Skin of body (tissue), 2 donors: ENCODE results near the gene CSNK1G3. TPM values are rescaled to one million over a fixed set of nuclear protein-coding genes. Genes with fewer than 3 reads are reported as not detected.
"Not testable (repeated sequence)": the region's sequence is repeated elsewhere in the genome, so short reads cannot be mapped to it uniquely, and the experiment has no call there.

Experiments used
- DNase-seq: peaks from one replicate; lab custom pipeline; 2025; lab: John Stamatoyannopoulos, UW
- total RNA-seq: library from RNA; depleted of rRNA; stranded (reverse); fragments of >200 nt; gene quantifications from one replicate; pipeline ENCODE4 v1.2.3, GENCODE V29; 2014

The CSNK1G3 gene
- total RNA-seq: 72.1 TPM

DNA sequence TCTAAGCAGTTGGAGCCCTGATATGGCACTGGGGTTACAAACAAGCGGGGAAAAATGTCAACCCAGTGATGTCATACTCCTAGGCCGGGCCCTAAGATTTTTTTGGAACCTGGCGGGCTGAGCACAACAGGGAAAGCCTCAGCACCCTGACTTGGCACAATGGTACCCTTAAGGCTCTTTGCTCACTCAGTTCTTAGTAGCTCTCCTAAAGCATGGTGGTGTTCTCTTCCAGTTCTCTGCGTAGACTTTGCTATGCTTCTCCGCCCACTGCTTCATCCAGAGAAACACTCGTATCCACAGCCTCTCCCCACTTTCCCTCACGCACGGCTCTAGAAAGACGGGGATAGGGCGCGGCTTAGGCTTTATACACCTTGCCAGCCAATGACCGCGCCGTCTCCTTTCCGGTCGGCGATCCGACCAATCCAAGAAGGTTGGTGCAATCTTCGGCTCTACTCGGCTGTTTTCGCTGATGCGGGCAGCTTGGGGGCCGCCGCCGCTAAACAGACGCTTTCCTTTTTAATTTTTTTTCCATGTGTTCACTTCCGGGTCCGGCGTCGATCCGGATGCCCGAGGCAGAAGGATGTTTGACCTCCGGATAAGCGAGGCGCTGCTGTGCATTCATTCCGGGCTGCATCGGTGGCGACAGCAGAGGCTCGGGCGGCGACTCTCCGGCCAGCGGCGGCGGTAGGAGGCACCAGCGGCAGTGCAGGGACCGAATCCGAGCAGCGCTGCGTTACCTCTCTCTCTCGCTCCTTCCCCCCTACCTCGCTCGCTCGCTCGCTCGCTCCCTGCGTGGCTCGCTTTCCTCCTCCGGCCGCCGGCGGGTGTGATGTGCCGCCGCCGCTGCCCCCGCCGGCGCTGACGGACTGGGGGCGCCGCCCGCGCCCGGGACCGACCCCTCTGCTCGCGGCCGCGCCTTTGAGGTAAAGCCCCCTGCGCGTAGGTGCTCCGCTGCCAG, at the start of gene CSNK1G3:
CSNK1G3 (plus strand) TSS at position 530 of the 958 bp plus-strand sequence. CDS start 33,487 bp downstream, outside the sequence.
- peak; percentile 99 for DNase-seq

DNA sequence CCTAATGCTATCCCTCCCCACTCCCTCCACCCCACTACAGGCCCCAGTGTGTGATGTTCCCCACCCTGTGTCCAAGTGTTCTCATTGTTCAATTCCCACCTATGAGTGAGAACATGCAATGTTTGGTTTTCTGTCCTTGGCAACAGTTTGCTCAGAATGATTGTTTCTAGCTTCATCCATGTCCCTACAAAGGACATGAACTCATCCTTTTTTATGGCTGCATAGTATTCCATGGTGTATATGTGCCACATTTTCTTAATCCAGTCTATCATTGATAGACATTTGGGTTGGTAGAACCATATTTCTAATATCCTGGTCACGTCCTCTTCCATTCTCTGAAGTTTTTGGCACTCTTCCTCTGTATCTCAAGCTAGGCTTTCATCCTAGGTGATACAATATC, 45.1 kb upstream of the CSNK1G3 start:
- not testable (repeated sequence) for DNase-seq

DNA sequence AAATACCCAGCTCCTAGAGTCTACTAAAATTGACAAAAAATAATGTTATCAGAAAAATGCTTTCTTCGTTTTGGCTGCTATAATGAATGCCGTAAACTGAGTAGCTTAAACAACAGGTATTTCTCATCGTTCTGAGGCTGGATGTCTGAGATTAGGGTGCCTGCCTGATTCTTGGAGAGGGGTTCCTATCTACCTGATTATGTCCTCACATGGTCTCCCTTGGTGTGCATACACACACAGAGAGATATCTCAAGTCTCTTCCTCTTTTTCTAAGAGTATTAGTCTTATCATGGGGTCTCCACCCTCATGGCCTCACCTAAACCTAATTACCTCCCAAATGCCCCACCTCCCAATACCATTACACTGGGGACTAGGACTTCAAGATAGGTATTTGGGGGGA, 40.6 kb upstream of the CSNK1G3 start:
- DNase-seq: no peak

DNA sequence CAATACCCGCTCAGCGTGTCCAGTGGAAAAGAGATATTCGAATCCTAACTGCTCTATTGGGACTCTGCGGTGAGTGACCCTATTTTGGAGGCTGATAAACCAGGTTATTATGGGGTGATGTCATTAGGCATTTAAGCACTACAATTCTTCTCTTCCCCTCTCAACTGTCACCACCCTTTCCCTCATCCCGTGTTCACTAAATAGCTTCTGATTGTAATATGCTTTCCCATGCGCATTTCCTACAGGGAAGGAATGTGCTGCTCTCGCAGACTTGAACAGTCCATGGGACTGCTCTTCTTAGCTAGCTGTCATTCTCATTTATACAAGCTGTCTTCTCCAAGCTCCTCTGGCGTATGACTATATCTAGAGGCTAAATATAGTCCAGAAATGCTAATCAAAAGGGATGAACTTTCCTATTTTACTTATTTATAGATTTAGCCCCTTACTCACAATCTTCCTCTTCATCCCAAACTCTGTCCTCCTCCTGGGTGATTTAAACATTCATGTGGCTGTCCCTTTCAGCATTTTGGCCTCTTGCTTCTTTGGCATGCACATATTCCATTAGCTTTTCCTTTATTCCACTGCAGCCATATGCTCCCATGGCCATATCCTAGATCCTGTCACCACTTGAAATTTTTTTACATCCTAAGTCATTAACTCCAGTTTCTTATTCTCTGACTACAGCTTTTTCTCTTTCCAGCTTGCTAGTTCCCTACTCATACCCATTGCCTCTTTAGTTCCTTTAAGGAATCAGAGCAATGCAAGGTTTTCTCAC, 39.6 kb upstream of the CSNK1G3 start:
- DNase-seq: no peak

DNA sequence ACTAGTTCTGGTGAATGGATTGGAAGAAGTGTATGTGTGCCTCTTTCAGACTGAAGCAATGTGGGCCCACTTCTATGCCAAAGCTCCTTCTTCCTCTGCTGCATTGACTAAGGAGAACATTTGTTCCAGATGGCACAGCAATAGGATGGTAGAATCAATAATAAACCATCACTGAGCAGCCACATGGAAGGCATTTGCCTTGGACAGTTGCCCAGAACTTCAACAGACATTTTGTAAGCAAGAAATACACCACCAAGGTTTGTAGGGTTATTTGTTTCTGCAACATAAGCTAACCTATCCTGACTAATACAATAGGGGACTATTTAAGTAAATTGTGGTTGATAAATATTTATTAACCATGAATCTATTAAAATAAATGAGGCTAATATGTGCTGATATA, 37.7 kb upstream of the CSNK1G3 start:
- DNase-seq: no peak

DNA sequence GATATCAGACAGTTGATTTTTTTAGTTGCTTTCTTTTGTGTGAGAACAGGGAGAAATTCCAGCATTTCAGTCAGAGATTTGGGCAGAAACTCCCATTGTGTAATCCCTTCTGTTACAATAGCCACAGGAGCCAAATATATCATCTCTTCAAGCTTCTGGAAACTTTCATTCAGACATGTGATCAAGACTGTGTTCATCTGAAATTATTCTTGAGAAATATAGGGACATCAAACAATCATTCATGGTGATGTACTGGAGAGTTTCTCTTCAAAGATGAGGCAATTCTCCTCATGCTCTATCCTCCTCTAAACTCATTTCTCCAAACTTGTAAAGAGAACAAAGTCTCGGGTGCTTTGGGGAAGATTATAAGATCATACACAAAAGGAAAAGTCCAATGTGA, 35.2 kb upstream of the CSNK1G3 start:
- DNase-seq: no peak

DNA sequence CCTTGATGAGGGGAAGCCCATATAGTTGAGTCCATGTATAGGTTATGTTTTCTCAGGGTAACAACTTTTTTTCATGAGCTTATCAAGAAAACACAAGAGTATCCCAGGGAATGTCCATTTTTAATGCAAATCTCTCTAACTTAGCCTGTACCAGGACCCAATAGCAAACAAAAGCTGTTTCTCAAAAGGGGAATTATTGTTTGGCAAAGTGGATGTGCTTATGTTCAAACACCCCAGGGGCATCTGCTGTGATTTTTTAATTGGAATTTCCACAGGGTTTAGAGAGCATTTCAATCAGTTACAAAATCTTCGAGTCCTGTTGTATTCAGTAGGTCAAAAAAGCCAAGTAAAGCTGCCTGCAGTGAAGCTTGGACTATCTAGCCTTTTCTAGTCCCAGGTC, 33.4 kb upstream of the CSNK1G3 start:
- no peak for DNase-seq

DNA sequence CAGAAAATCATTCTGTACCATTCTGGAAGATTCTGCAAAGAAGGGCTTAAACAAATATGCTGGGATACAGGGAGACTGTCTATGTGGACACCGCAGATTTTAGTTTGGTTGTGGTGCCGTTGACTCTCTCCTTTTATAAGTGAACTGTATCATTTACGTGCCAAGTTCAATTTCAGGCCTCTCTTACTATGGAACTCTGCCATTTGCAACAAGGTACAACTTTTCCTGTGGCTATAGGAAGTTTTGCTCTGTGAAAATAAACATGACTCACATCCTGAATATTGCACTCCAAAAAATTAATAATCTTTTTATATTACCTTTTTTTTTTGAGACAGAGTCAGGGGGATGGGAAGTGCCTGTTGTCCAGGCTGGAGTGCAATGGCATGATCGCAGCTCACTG, 29.7 kb upstream of the CSNK1G3 start:
- no peak for DNase-seq

DNA sequence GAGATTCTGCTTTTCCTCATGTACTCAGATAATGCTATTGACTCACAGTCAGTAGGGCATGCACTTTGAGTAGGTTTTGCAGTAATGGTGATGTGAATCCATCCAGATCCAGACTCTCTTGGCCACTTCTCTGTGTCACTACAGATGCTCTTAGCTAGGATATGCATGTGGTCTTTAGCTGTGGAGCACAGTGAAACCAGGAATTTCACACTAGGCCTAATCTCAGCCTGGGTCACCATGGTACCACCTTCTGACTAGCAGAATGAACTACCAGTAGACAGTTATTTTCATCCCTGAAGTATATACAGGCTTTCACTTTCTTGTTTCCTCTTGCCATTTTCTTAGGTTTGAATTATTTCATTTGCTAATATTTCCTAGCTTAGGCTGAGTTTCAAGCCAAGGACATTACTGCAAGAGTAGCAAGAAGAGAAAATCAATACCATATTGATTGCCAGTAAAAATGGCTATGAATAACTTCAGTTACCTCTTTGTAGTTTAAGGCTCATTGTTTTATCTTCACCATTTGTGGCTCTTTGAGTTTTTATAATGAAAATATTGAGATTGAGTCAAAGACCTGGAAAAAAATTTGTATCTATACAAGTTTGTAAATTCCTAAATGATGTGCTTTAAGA, 28.4 kb upstream of the CSNK1G3 start:
- no peak for DNase-seq

DNA sequence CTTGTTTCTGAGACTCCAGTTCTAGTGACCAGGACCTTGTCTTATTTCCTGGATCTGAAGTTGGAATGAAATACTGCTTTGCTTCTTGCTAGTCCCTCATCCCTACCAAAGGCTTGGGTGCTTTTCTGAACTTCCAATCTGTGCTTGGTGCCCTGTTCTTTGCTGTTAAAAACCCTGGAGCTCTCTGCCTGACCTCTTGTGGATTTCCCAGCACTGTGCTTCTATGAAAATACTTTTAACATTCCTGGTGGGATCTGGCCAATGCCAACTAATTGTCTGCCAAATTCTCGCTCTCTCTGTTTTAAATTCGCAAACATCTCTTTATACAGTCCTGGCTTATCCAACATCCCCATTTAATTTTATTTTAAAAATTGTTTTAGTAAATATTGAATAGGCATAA, 26.7 kb upstream of the CSNK1G3 start:
- no peak for DNase-seq

DNA sequence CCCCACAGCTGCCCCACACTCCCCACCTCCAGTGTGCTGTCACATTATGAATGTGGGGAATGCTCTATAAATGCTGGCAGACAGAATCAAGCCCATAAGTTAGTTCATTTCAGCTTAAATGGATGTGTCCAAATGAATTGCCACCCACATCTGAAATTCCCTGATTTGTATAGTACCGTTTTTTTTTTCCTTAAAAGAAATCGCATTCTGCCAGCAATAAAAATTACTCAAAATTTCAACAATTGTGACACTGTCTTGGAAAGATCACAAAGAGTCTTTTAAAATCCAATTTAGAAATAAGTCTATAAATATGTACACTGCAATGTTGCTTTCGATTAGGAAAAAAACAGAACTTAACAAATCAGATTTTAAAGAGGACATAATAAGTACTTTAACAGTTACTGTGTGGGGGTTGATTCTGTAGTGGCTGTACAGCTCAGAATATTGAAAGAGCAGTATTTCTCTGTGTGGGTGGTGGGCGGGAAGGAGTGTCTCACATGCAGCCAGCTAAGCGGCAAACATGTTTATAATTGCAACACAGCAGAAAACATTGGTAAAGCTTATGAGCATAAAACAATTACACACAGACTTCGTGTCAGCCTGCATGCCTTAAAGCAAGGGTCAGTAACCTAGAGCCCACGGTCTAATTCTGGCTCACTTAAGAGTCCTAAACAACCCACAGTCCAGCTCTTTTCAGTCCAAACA, 24.9 kb upstream of the CSNK1G3 start:
- DNase-seq: no peak

DNA sequence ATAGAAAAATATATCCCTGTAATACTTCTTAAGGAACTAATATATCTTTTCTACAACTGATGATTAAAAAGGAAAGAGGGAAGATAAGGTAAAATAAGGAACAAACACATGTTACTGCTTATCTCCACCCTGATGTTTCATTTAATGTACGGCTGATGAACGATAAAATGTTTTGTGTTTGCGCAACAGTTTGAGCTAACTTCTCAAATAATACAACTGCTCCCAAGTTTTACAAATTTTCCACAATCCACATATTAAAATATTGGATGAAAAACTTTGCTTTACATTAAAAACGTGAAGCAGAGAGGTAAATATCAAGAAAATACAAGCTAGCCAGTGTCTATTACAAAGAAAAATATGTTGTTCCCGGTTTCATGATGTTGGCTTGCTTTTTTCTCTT, 21.0 kb upstream of the CSNK1G3 start:
- DNase-seq: no peak

DNA sequence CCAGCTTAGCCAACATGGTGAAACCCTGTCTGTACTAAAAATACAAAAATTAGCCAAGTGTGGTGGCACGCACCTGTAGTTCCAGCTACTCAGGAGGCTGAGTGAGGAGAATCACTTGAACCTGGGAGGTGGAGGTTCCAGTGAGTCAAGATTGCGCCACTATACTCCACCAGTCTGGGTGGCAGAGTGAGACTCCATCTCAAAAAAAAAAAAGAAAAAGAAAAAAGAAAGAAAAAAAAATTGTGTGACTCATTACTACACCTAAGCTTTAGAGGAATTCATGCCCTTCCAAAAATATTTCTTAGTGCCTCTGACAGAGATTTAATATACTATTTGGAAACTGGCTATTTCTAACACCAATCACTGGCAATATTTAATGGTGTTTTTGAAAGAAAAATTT, 16.8 kb upstream of the CSNK1G3 start:
- not testable (repeated sequence) for DNase-seq

DNA sequence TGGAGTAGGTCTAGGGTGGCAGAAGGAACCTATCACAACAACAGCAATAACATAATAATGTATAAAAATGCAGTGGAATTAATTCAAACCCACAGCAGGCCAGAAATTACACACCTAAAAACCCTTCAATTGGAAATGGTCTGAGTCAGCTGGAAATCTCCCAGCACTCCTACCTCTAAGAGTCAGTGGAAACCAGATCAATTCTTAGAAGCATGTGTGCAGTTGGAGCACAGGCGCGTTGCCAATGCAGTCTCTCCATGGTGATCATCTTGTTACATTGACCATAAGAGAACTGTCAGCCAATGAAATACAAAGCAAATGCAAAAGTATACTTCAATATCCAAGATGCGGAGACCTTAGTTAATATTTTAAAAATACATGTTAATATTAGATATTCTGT, 15.1 kb upstream of the CSNK1G3 start:
- DNase-seq: no peak

DNA sequence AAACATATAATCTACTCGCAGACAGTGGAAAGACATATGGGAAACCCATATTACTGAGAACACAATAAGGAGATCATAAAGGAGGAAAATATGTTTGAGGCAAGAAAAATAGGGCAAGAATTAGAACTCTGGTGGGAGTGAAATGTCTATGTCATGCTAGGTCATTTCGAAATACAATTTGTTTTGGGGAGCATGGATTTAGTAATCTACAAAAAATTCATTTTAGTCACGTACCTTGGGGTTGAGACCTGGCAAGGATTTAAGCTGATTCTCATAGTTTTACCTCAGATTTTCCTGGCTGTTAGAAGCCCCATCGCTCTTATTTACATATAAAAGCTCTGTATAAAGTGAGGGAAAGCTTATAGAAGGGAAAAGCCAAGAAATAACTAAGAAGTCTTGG, 11.5 kb upstream of the CSNK1G3 start:
- DNase-seq: no peak

DNA sequence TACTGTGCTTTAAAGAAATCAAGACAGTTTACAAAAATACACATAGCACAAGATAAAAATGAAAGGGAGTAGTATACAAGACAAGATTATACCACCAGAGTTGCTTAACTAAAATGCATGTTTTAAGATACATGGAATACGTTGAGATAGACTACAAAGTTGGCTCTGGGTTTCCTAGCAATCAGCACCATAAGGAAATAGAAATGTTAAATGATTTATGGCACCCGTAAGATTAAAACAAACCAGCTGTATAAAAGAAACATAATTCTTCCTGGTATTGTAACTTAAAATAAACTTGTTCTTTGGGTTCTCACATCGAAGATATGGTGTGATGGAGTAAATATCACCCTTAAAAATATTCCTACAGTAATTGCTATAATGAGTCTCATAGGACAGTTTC, 9.9 kb upstream of the CSNK1G3 start:
- DNase-seq: no peak

DNA sequence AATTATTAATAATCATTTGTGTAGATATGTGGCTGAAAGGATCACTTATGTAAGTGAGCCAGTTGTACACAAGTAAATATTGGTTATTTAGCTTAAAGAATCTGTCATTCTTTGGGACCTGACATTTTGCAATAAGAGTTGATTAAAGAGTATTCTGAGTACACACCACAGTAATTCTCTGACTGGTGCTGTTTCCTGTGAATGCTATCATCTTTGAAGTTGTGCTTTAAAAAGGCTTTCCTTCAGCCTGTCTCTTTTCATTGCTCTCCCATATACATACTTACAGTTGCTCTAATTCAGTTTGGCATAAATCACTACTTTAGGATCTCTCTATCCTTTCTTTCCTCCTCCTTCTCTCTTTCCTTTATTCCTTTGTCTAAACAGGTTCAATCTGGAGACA, 8.7 kb upstream of the CSNK1G3 start:
- no peak for DNase-seq

DNA sequence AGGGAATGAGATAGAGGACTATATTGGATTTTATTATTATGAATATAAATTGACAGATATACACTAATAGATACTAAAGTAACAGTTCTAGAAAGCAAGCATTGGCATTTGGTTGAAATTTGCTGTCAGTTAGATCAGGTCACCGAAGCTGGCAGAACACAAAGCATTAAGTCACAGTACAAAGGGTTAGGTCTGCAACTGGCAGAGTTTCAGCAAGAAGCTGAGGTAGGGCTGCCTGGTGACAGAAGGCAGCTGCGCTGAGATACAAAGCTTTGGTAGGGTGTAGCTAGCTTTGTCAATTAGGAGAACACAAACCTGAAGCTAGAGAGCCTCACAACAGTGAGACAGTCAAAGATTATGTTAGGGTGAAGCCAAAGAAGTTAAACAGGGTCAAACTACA, 6.3 kb upstream of the CSNK1G3 start:
- DNase-seq: no peak

DNA sequence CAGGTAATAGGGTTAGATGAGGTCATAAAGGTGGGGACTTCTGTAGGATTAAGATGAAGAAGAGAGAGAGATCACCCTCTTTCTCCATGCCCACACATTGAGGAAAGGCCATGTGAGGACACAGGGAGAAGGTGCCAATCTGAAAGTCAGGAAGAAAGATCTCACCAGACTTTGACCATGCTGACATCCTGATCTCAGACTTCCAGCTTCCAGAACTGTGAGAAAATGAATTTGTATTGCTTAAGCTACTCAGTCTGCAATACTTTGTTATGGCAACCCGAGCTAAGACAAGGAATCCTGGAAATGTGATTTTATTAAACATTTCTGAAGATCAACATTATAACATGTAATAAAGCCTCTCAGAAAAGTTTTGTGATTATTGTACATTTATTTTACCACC, 3.5 kb upstream of the CSNK1G3 start:
- DNase-seq: no peak

DNA sequence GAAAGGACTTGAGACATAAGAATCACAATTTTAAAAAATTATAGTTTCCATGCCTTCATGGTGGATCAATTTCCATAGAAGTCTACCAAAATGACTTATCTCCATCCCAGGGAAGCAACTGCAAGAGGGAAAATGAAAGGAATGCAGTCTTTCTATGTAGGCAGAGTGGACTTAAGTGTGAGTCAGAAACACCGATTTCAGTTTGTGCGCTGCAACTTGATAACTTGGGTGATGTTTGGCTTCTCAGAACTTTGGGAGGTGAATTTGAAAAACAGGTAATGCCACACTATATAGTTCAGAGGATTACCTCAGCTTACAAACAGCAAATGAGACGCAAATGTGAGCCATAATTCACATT, 708 bp upstream of the CSNK1G3 start:
- DNase-seq: no peak

DNA sequence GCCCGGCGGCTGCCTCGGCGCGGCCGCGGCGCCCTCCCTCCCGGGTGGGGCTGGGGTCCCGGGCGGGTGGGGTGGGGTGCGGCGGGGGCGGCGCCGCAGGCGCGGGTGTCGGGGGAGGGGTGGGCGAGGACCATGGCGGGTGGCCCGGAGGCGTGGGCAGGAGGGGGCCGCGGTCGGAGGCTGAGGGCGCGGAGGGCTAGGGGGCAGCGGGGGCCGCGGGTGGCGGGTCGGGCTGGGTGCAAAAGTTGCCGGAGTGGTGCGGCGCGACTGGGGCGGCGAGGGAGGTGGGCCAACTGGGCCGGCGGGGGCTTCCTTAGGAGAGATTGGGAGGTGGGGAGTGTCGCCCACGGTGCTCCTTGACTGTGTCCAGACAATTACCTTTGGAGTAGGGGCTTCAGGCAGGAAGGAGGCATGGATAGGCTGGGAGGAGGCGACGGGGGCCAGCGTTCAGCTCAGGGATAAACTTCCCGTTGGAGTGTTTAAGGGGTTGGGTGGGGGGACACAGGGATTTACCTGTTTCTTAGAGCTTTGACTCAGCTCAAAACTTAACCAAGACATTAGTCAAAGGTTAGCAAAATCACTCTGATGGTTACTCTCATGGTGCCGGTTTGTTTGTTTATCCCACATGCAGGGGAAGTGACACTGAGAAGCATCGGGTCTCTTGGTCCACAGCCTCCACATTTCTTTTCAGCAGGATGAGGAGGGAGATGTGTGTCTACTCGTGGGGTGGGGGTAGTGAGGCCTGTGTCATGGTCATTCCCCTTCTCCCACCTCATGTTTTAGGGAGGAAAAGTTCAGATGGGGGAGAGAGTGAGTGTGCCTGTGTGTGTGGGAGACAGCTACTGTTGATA, 859 bp downstream of the CSNK1G3 start:
- no peak for DNase-seq
